ENCODE data around the gene EPHX1.

EPHX1 gene

GRCh38 chr1:225866981-225867380 is 57.1 kb downstream of the EPHX1 start:
- no peak for TF ChIP-seq CTCF (IDR thresholded peaks at IDR 0.05; ENCODE audit: insufficient read depth, missing control alignments)
- no peak for FAIRE-seq
- DNase-seq (ENCODE audit: insufficient read length, low spot score): no peak

GRCh38 chr1:225868631-225869330 is 58.9 kb downstream of the EPHX1 start:
- FAIRE-seq (peak; percentile 98), DNase-seq (ENCODE audit: insufficient read length, low spot score) (no peak)
- TF ChIP-seq CTCF (IDR thresholded peaks at IDR 0.05; ENCODE audit: insufficient read depth, missing control alignments): no peak

GRCh38 chr1:225870911-225871310 is 61.0 kb downstream of the EPHX1 start:
- DNase-seq (ENCODE audit: insufficient read length, low spot score) (no peak), FAIRE-seq (peak; percentile 83)
- TF ChIP-seq CTCF (IDR thresholded peaks at IDR 0.05; ENCODE audit: insufficient read depth, missing control alignments): no peak

GRCh38 chr1:225871359-225872074 is 61.6 kb downstream of the EPHX1 start:
- no peak for DNase-seq (ENCODE audit: insufficient read length, low spot score)
- no peak for FAIRE-seq
- TF ChIP-seq CTCF (IDR thresholded peaks at IDR 0.05; ENCODE audit: insufficient read depth, missing control alignments): no peak

GRCh38 chr1:225872075-225872430 is 62.1 kb downstream of the EPHX1 start:
- DNase-seq (ENCODE audit: insufficient read length, low spot score): no peak
- no peak for FAIRE-seq
- TF ChIP-seq CTCF (IDR thresholded peaks at IDR 0.05; ENCODE audit: insufficient read depth, missing control alignments): no peak

GRCh38 chr1:225873281-225873850 is 63.4 kb downstream of the EPHX1 start:
- FAIRE-seq (no peak), DNase-seq (ENCODE audit: insufficient read length, low spot score) (no peak)
- TF ChIP-seq CTCF (IDR thresholded peaks at IDR 0.05; ENCODE audit: insufficient read depth, missing control alignments): no peak

GRCh38 chr1:225874431-225874830 is 64.5 kb downstream of the EPHX1 start:
- TF ChIP-seq CTCF (IDR thresholded peaks at IDR 0.05; ENCODE audit: insufficient read depth, missing control alignments): no peak
- FAIRE-seq (no peak), DNase-seq (ENCODE audit: insufficient read length, low spot score) (no peak)
